Activated CD8-positive, alpha-beta memory T cell treated with anti-CD3 and anti-CD28 coated beads for 4 hours (primary cell): ENCODE results near the gene HSDL1.

Source experiments
- DNase-seq, 2 donors: peaks; one replicate each; pipeline ENCODE4 v3.0.0-alpha.2; 2020; ENCODE audit warnings: low read depth in 2 of 2

HSDL1 gene

GRCh38 chr16:84176192-84177053 is 31.4 kb upstream of the HSDL1 start:
- no peak for DNase-seq

GRCh38 chr16:84175350-84176081 is 30.5 kb upstream of the HSDL1 start:
- DNase-seq = peak in 1 of 2 donors; percentile 28

GRCh38 chr16:84174396-84174795 is 29.4 kb upstream of the HSDL1 start:
- no peak for DNase-seq

- no peak for DNase-seq
Measured at GRCh38 chr16:84169765-84170310, 24.9 kb upstream of the HSDL1 start.

- no peak for DNase-seq
Measured at GRCh38 chr16:84166796-84167695, 22.1 kb upstream of the HSDL1 start.

- no peak for DNase-seq
Measured at GRCh38 chr16:84165746-84166145, 20.8 kb upstream of the HSDL1 start.

- DNase-seq = no peak
Measured at GRCh38 chr16:84161801-84162200, 16.8 kb upstream of the HSDL1 start.

GRCh38 chr16:84161037-84161436 is 16.1 kb upstream of the HSDL1 start:
- no peak for DNase-seq

- DNase-seq = no peak
Measured at GRCh38 chr16:84159800-84160199, 14.8 kb upstream of the HSDL1 start.

- DNase-seq = no peak
Measured at GRCh38 chr16:84159007-84159406, 14.0 kb upstream of the HSDL1 start.

GRCh38 chr16:84156342-84156784 is 11.4 kb upstream of the HSDL1 start:
- no peak for DNase-seq

GRCh38 chr16:84155771-84156170 is 10.8 kb upstream of the HSDL1 start:
- no peak for DNase-seq

- DNase-seq = no peak
Measured at GRCh38 chr16:84155226-84155625, 10.2 kb upstream of the HSDL1 start.

GRCh38 chr16:84153660-84154214 is 8.8 kb upstream of the HSDL1 start:
- DNase-seq = no peak

GRCh38 chr16:84150926-84151325 is 5.9 kb upstream of the HSDL1 start:
- DNase-seq = no peak

GRCh38 chr16:84144209-84144858 is 643 bp downstream of the HSDL1 start:
- no peak for DNase-seq

- no peak for DNase-seq
Measured at GRCh38 chr16:84143784-84144199, 1.2 kb downstream of the HSDL1 start.

- no peak for DNase-seq
Measured at GRCh38 chr16:84143081-84143480, 1.9 kb downstream of the HSDL1 start.

- no peak for DNase-seq
Measured at GRCh38 chr16:84141143-84141670, 3.8 kb downstream of the HSDL1 start.

- DNase-seq = no peak
Measured at GRCh38 chr16:84139628-84140258, 5.2 kb downstream of the HSDL1 start.
